ENCODE data around the gene IGDCC3. TPM values are rescaled to one million over a fixed set of nuclear protein-coding genes. Genes with fewer than 3 reads are reported as not detected.

IGDCC3 gene
- total RNA-seq, 2 experiments from 2014 or later, result not detected

GRCh38 chr15:65318870-65319356 lies 58.9 kb downstream of the IGDCC3 start:
- ChIA-PET CTCF (interaction anchor here (0.8 to 7.3 kb wide), 8 partner anchors 13 to 82 kb away, joined by 3 to 72 read pairs (median 6); no protein-coding TSS in a partner anchor), POLR2A (interaction anchor here (0.9 kb wide), 1 partner anchor 14 kb away, joined by 4 read pairs; the partner anchor contains the start of gene RNU5B-1)

GRCh38 chr15:65312400-65312916 lies 65.3 kb downstream of the IGDCC3 start:
- CTCF ChIA-PET, result interaction anchor here (0.8 to 1.7 kb wide), 2 partner anchors 73 to 269 kb away, joined by 3 to 7 read pairs; no protein-coding TSS in a partner anchor
- POLR2A ChIA-PET, result interaction anchor here (1.7 kb wide), 1 partner anchor 8 kb away, joined by 6 read pairs; the partner anchor contains the start of gene RNU5B-1

GRCh38 chr15:65311760-65312159 lies 66.0 kb downstream of the IGDCC3 start:
- ChIA-PET CTCF (interaction anchor here (0.8 kb wide), 1 partner anchor 269 kb away, joined by 3 read pairs; no protein-coding TSS in a partner anchor), POLR2A (no interaction called here)

- ChIA-PET CTCF (interaction anchor here (1.1 to 1.5 kb wide), 2 partner anchors 75 to 90 kb away, joined by 3 to 5 read pairs; no protein-coding TSS in a partner anchor), POLR2A (interaction anchor here (0.7 kb wide), 1 partner anchor 329 kb away, joined by 4 read pairs; no protein-coding TSS in a partner anchor)
These were observed 67.2 kb downstream of the IGDCC3 start for GRCh38 chr15:65310431-65311137.

GRCh38 chr15:65309882-65310418 lies 67.9 kb downstream of the IGDCC3 start:
- POLR2A ChIA-PET, result no interaction called here
- CTCF ChIA-PET, result interaction anchor here (1.1 to 1.5 kb wide), 2 partner anchors 76 to 91 kb away, joined by 3 to 5 read pairs; no protein-coding TSS in a partner anchor

- POLR2A ChIA-PET, result no interaction called here
- CTCF ChIA-PET, result interaction anchor here (0.6 to 1.0 kb wide), 2 partner anchors 77 to 134 kb away, joined by 3 read pairs; no protein-coding TSS in a partner anchor
These were observed 69.8 kb downstream of the IGDCC3 start for GRCh38 chr15:65307978-65308377.

GRCh38 chr15:65306551-65306950 lies 71.3 kb downstream of the IGDCC3 start:
- ChIA-PET POLR2A (no interaction called here), CTCF (interaction anchor here (1.0 kb wide), 1 partner anchor 79 kb away, joined by 4 read pairs; no protein-coding TSS in a partner anchor)

- ChIA-PET CTCF (interaction anchor here (0.6 to 1.0 kb wide), 4 partner anchors 13 to 1226 kb away, joined by 3 to 5 read pairs (median 4); no protein-coding TSS in a partner anchor), POLR2A (interaction anchor here (0.6 kb wide), 2 partner anchors 94 to 989 kb away, joined by 3 to 4 read pairs; partner anchors contain the start of gene CILP)
These were observed 72.0 kb downstream of the IGDCC3 start for GRCh38 chr15:65305776-65306175.

- ChIA-PET CTCF (interaction anchor here (0.6 to 0.9 kb wide), 5 partner anchors 13 to 1227 kb away, joined by 3 to 5 read pairs (median 3); partner anchors contain the start of gene PARP16), POLR2A (interaction anchor here (0.5 to 1.4 kb wide), 20 partner anchors 8 to 989 kb away, joined by 3 to 34 read pairs (median 4); partner anchors contain the start of genes CILP, CLPX, PARP16 and RNU5A-1)
These were observed 72.5 kb downstream of the IGDCC3 start for GRCh38 chr15:65305150-65305758.

- CTCF ChIA-PET, result interaction anchor here (0.8 to 0.9 kb wide), 3 partner anchors 17 to 60 kb away, joined by 3 to 5 read pairs (median 5); partner anchors contain the start of gene PARP16
- POLR2A ChIA-PET, result interaction anchor here (0.5 to 1.4 kb wide), 18 partner anchors 8 to 494 kb away, joined by 3 to 34 read pairs (median 4); partner anchors contain the start of genes CLPX, PARP16, RNU5A-1 and SPG21
These were observed 73.2 kb downstream of the IGDCC3 start, which contains the start of gene RNU5B-1 for GRCh38 chr15:65304381-65305149. RNU5B-1 (plus strand) TSS chr15:65304677.

GRCh38 chr15:65303687-65304380 lies 74.0 kb downstream of the IGDCC3 start:
- ChIA-PET POLR2A (interaction anchor here (1.0 to 1.4 kb wide), 12 partner anchors 7 to 489 kb away, joined by 3 to 34 read pairs (median 5); partner anchors contain the start of genes CLPX, PARP16, RNU5A-1 and SPG21), CTCF (interaction anchor here (0.8 to 0.9 kb wide), 2 partner anchors 17 to 61 kb away, joined by 3 to 5 read pairs; no protein-coding TSS in a partner anchor)

GRCh38 chr15:65302061-65302460 lies 75.7 kb downstream of the IGDCC3 start:
- ChIA-PET CTCF (interaction anchor here (0.5 kb wide), 1 partner anchor 557 kb away, joined by 3 read pairs; no protein-coding TSS in a partner anchor), POLR2A (no interaction called here)

GRCh38 chr15:65300924-65301441 lies 76.8 kb downstream of the IGDCC3 start:
- CTCF ChIA-PET, result no interaction called here
- POLR2A ChIA-PET, result interaction anchor here (1.4 kb wide), 1 partner anchor 14 kb away, joined by 13 read pairs; the partner anchor contains the start of gene PARP16

- ChIA-PET CTCF (interaction anchor here (0.9 to 2.6 kb wide), 2 partner anchors 13 to 121 kb away, joined by 3 to 15 read pairs; partner anchors contain the start of gene PARP16), POLR2A (no interaction called here)
These were observed 79.1 kb downstream of the IGDCC3 start for GRCh38 chr15:65298731-65299130.

- CTCF ChIA-PET, result no interaction called here
- POLR2A ChIA-PET, result no interaction called here
These were observed 84.8 kb downstream of the IGDCC3 start for GRCh38 chr15:65292938-65293518.

- ChIA-PET CTCF (no interaction called here), POLR2A (no interaction called here)
These were observed 87.6 kb downstream of the IGDCC3 start for GRCh38 chr15:65290228-65290627.

Data from activated CD8-positive, alpha-beta memory T cell treated with anti-CD3 and anti-CD28 coated beads for 36 hours (primary cell).